Measurements from ENCODE around the gene PLXNA4. TPM values are rescaled to one million over a fixed set of nuclear protein-coding genes. Genes with fewer than 3 reads are reported as not detected.

Gene PLXNA4
- total RNA-seq, 1 experiment from 2014 or later: 0.10 TPM

DNA sequence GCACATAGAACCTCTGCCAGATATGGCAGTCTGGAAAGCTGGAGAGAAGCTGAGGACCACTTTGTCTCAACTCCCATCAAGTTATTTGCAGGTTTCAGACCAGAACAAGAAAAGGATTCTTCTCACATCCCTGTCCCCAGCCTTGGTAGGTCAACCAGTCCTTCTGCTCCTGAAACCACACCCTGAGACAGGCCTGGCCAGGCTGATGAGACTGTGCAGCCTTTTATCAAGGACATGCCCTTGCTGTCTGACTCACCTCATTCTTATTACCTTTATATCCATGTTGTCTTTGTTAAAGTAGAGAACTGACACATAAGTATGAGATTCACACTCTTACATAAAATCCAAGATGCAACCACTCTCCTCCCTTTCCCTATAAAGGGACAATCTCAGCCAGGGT, 354.9 kb downstream of the PLXNA4 start:
- Histone ChIP-seq H3K4me3 (ENCODE audit: low read depth in 2 of 2, low read length in 2 of 2) (no peak overlapping the region), H3K27me3 (ENCODE audit: control insufficient read depth, insufficient read depth, low read length) (no peaks in the 10 kb centered on the region), H3K36me3 (ENCODE audit: control insufficient read depth, insufficient read depth, low read length) (no peaks in the 10 kb centered on the region), H3K4me1 (ENCODE audit: control insufficient read depth, insufficient read depth, low read length) (no peaks in the 10 kb centered on the region), H3K27ac (ENCODE audit: low read length) (no peak overlapping the region), H3K9me3 (ENCODE audit: control insufficient read depth, insufficient read depth, low read depth, low read length) (no peaks in the 10 kb centered on the region)
- TF ChIP-seq REST (IDR thresholded peaks at IDR 0.05; ENCODE audit: insufficient read depth in 1 of 2, low read depth in 2 of 2, low read length in 1 of 2) (no peak), SIN3A (IDR thresholded peaks at IDR 0.05; ENCODE audit: borderline replicate concordance, insufficient read depth, low read depth, low read length) (no peak), POLR2AphosphoS5 (IDR thresholded peaks at IDR 0.05; ENCODE audit: low read depth, low read length) (no peak), TCF7L2 (IDR thresholded peaks at IDR 0.05; ENCODE audit: low read depth, low read length) (no peak)
- TF ChIP-seq, protein P1, sequence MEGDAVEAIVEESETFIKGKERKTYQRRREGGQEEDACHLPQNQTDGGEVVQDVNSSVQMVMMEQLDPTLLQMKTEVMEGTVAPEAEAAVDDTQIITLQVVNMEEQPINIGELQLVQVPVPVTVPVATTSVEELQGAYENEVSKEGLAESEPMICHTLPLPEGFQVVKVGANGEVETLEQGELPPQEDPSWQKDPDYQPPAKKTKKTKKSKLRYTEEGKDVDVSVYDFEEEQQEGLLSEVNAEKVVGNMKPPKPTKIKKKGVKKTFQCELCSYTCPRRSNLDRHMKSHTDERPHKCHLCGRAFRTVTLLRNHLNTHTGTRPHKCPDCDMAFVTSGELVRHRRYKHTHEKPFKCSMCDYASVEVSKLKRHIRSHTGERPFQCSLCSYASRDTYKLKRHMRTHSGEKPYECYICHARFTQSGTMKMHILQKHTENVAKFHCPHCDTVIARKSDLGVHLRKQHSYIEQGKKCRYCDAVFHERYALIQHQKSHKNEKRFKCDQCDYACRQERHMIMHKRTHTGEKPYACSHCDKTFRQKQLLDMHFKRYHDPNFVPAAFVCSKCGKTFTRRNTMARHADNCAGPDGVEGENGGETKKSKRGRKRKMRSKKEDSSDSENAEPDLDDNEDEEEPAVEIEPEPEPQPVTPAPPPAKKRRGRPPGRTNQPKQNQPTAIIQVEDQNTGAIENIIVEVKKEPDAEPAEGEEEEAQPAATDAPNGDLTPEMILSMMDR (IDR thresholded peaks at IDR 0.05): no peak
- intact Hi-C loops (cut with micrococcal nuclease; ENCODE audit: unreplicated experiment) (no loop called here), in situ Hi-C loops (cut with HindIII; ENCODE audit: low pct_unique_long_range_greater_than_20kb, low sequenced_read_pairs) (no loop called here)
- POLR2A ChIA-PET: no interaction called here
- no peak for ATAC-seq
- CTCF ChIA-PET: no interaction called here
- no peak for DNase-seq (ENCODE audit: low read depth, low spot score)
- no TSS peak for BruUV-seq (replicated peaks)

DNA sequence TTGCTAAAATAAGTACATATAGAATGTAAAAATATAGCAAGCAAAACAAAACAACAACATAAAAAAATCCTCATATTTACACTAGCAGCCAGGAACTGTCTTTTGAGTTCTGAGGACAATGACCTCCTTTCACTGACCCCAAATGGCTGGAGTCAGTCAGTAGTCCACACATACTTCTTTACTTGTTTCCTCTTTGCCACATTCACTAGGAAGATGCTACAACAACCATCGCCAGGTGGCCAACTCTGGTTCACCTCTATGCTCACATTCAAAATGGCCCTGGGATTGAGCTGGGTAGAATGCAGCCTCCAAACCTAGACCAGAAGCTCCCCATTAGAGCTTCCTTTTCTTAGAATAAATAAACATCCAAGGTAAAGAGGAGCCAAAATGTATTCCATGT, 356.2 kb downstream of the PLXNA4 start:
- in situ Hi-C loops (cut with HindIII; ENCODE audit: low pct_unique_long_range_greater_than_20kb, low sequenced_read_pairs): no loop called here
- Histone ChIP-seq H3K4me3 (ENCODE audit: low read depth in 2 of 2, low read length in 2 of 2) (no peak overlapping the region), H3K9me3 (ENCODE audit: control insufficient read depth, insufficient read depth, low read depth, low read length) (no peaks in the 10 kb centered on the region), H3K27me3 (ENCODE audit: control insufficient read depth, insufficient read depth, low read length) (no peaks in the 10 kb centered on the region), H3K27ac (ENCODE audit: low read length) (no peak overlapping the region), H3K36me3 (ENCODE audit: control insufficient read depth, insufficient read depth, low read length) (no peaks in the 10 kb centered on the region), H3K4me1 (ENCODE audit: control insufficient read depth, insufficient read depth, low read length) (no peaks in the 10 kb centered on the region)
- TF ChIP-seq REST (IDR thresholded peaks at IDR 0.05; ENCODE audit: insufficient read depth in 1 of 2, low read depth in 2 of 2, low read length in 1 of 2) (no peak), TCF7L2 (IDR thresholded peaks at IDR 0.05; ENCODE audit: low read depth, low read length) (no peak), SIN3A (IDR thresholded peaks at IDR 0.05; ENCODE audit: borderline replicate concordance, insufficient read depth, low read depth, low read length) (no peak), POLR2AphosphoS5 (IDR thresholded peaks at IDR 0.05; ENCODE audit: low read depth, low read length) (no peak)
- TF ChIP-seq, protein P1 (IDR thresholded peaks at IDR 0.05): no peak
- no TSS peak for BruUV-seq (replicated peaks)
- DNase-seq (ENCODE audit: low read depth, low spot score): no peak
- ChIA-PET POLR2A (no interaction called here), CTCF (no interaction called here)
- no peak for ATAC-seq
- intact Hi-C loops (cut with micrococcal nuclease; ENCODE audit: unreplicated experiment): no loop called here

Measured in Panc1 (cell line).